BLaER1 treated with 17β-estradiol and CSF1 and Interleukin-3, amounts not matched to agents 10 nM and 100 nM (cell line): ENCODE data around the gene MYO1G.

Source experiments
- H3K27ac ChIP-seq, 11 experiments: shearing (Covaris generic); formaldehyde crosslinking; 2 replicates each; pipeline ENCODE4 v1.8.1; 2022
- H3K27me3 ChIP-seq, 11 experiments: shearing (Covaris generic); formaldehyde crosslinking; 2 replicates each; pipeline ENCODE4 v1.8.1; 2022
- H3K36me3 ChIP-seq, 11 experiments: shearing (Covaris generic); formaldehyde crosslinking; 2 replicates each; pipeline ENCODE4 v1.8.1; 2022
- H3K4me1 ChIP-seq, 10 experiments: shearing (Covaris generic); formaldehyde crosslinking; 2 replicates each; pipeline ENCODE4 v1.8.1; 2022
- H3K4me2 ChIP-seq, 11 experiments: shearing (Covaris generic); formaldehyde crosslinking; 2 replicates each; pipeline ENCODE4 v1.8.1; 2022
- H3K4me3 ChIP-seq, 10 experiments: shearing (Covaris generic); formaldehyde crosslinking; 2 replicates each; pipeline ENCODE4 v1.8.1; 2022
- H3K9ac ChIP-seq, 11 experiments: shearing (Covaris generic); formaldehyde crosslinking; 2 replicates each; pipeline ENCODE4 v1.8.1; 2022
- H3K9me3 ChIP-seq, 11 experiments: shearing (Covaris generic); formaldehyde crosslinking; replicated peaks in 1 of 11; 2 replicates each; pipeline ENCODE4 v1.8.1; 2022
- H4K20me1 ChIP-seq, 11 experiments: shearing (Covaris generic); formaldehyde crosslinking; 2 replicates each; pipeline ENCODE4 v1.8.1; 2022
- Cebpa-rat ChIP-seq, 11 experiments: shearing (Covaris generic); IDR thresholded peaks; 2 replicates each; pipeline ENCODE4 v1.8.1; 2022

Gene MYO1G

GRCh38 chr7:44969701-44970522 is 8.9 kb downstream of the MYO1G start:
- H3K4me3 ChIP-seq = no peak overlapping the region

DNA sequence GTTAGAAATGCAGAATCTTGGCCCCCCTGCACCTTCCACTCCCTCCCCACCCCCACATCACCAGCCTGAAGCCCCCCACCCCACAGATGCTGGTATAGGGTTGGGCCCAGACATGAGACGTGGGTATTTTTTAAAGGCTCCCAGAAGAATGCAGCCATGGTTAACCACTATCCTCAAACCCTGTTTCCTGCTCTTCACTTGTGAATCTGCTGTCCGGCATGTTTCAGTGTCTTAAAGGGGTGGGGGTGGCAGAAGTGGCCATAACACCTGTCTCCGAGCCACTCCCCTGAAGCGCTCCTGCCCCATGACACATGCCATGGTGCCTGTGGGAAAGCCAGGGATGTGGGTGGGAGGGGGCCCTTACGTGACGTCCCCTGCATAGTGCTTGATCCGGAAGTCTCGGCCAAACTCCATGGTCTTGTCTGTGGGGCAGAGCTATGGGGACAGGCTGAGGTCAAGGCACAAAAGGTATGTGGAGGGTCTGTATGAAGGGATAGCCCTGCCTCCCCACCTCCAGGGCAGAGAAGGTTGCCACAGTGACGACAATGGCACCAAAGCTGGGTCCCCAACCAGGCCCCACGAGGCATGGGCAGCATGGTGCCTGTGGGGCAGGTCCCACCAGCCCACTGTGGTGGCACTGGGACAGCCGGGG is 9.6 kb downstream of the MYO1G start:
- H3K4me1 ChIP-seq = peaks cover 5 to 47% (median 32%) of the 10 kb centered on the region in 10 experiments
- H4K20me1 ChIP-seq = peaks cover 0 to 93% (median 22%) of the 10 kb centered on the region in 11 experiments; a peak in 12 of 22 replicates
- TF ChIP-seq Cebpa-rat (IDR thresholded peaks at IDR 0.05) = no peak
- H3K36me3 ChIP-seq = peaks cover 5 to 98% (median 72%) of the 10 kb centered on the region in 11 experiments; a peak in 18 of 22 replicates
- no peak overlapping the region for H3K9ac ChIP-seq
- peak overlapping the region in 3 of 11 experiments; percentile 8 to 26 (median 9); a peak in 2 of 22 replicates for H3K4me2 ChIP-seq
- H3K27me3 ChIP-seq = no peaks in the 10 kb centered on the region
- no peak overlapping the region for H3K27ac ChIP-seq
- no peaks in the 10 kb centered on the region for H3K9me3 ChIP-seq
- H3K4me3 ChIP-seq = no peak overlapping the region

More at GRCh38 chr7:44969701-44970522, 8.9 kb downstream of the MYO1G start:
- no peaks in the 10 kb centered on the region for H3K27me3 ChIP-seq
- 0 out of 22 replicates have a peak overlapping the region, but pooled peaks of 1 of the 11 experiments have one; percentile 1 for H3K27ac ChIP-seq
- H3K36me3 ChIP-seq = peaks cover 5 to 98% (median 76%) of the 10 kb centered on the region in 11 experiments; a peak in 18 of 22 replicates
- peaks cover 13 to 54% (median 38%) of the 10 kb centered on the region in 10 experiments for H3K4me1 ChIP-seq
- no peak overlapping the region; a peak in 1 of 22 replicates for H3K9ac ChIP-seq
- H3K4me2 ChIP-seq = peak overlapping the region in 6 of 11 experiments; percentile 8 to 26 (median 18); a peak in 6 of 22 replicates
- H4K20me1 ChIP-seq = peaks cover 0 to 92% (median 15%) of the 10 kb centered on the region in 11 experiments; a peak in 12 of 22 replicates
- no peak for TF ChIP-seq Cebpa-rat (IDR thresholded peaks at IDR 0.05)
- H3K9me3 ChIP-seq = no peaks in the 10 kb centered on the region

DNA sequence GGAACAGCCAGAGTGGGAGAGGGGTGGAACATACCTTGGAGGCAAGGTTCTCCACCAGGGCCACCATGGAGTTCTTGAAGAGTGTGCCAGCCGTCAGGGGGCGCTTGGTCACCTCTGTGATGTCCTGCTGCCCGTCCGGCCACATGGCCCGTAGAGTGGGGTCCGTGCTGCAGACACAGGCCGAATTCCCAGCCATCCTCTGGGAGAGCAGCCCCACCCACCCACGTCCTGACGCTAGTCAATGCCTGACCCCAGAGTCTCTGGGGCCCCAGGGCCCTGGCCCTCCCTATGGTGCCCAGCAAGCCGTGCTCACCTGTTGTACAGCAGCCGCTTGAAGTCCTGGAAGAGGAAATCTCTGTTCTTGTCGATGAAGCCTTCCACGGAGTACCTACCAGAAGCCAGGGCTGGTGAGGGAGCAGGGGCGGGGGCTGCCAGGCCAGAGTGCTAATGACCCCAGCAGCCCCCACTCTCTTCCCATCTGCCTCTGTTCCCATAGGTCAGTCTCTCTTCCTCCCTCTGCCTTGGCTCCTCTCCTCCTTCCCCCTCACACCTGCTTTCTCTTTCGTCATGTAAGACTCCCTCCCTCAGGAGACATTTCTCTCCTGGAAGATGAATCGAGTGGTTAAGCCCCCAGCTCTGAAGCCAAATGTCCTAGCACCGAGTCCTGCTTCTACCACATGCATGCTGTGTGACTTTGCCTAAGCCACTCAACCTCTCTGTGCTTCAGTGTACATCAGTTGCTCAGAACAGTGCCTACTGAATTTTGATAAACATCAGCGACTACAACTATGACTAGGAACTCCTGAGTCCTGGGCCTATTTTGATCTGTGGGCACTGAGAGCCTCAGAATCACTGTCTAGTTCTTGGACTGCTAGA is 11.0 kb downstream of the MYO1G start:
- Histone ChIP-seq H3K4me1 (peaks cover 0 to 41% (median 25%) of the 10 kb centered on the region in 10 experiments; a peak in 16 of 20 replicates), H4K20me1 (peaks cover 0 to 93% (median 29%) of the 10 kb centered on the region in 11 experiments; a peak in 12 of 22 replicates), H3K36me3 (peaks cover 0 to 97% (median 60%) of the 10 kb centered on the region in 11 experiments; a peak in 17 of 22 replicates), H3K4me2 (no peak overlapping the region), H3K27ac (peak overlapping the region in 1 of 11 experiments; percentile 7; a peak in 1 of 22 replicates), H3K27me3 (no peaks in the 10 kb centered on the region), H3K4me3 (no peak overlapping the region), H3K9ac (peak overlapping the region in 2 of 11 experiments; percentile 17 to 28; a peak in 1 of 22 replicates), H3K9me3 (no peaks in the 10 kb centered on the region)
- no peak for TF ChIP-seq Cebpa-rat (IDR thresholded peaks at IDR 0.05)

DNA sequence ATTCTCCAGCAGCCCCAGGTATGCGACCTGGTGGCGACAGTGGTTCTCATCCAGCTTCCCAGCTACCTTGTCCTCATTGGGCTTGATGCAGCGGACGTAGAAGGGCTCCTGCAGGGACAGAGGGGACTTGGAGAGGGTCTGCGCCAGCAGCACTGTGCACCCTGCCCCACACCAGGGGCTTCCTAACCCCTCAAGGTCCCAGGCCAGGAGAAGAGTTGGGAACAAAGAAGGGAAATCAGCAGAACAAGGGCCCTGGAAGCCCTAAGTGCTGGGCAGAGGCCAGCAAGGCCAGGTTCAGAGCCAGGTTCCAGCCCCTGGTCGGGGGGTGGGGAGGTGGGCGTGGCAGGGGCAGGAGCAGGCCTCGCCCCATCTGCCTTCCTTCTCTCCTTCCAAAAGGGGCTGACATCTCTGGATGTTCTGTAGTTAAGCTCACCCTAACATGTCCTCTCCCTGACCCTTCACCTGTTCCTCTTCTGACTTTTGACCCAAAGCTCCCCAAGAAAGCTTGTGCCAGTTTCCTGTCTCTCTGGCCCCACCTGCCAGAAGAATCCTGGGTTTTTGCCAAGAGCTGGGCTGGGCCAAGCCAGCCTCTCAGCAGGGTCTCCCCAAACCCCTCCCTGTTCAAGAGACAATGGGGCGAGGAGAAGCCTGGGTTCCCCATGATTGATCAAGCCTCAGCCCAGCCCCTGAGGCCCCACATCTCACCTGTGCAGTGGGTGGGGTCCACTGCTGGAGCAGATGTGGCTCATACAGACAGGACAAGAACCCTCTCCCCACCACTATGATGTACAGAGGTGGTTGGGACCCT is 11.9 kb downstream of the MYO1G start:
- Histone ChIP-seq H3K9ac (peak overlapping the region in 2 of 11 experiments; percentile 17 to 28; a peak in 1 of 22 replicates), H3K4me3 (no peak overlapping the region), H3K27ac (peak overlapping the region in 1 of 11 experiments; percentile 7; a peak in 2 of 22 replicates), H3K4me1 (peaks cover 0 to 33% (median 21%) of the 10 kb centered on the region in 10 experiments; a peak in 15 of 20 replicates), H3K9me3 (no peaks in the 10 kb centered on the region), H3K36me3 (peaks cover 0 to 97% (median 60%) of the 10 kb centered on the region in 11 experiments; a peak in 15 of 22 replicates), H3K4me2 (no peak overlapping the region), H3K27me3 (no peaks in the 10 kb centered on the region), H4K20me1 (peaks cover 0 to 93% (median 29%) of the 10 kb centered on the region in 11 experiments; a peak in 12 of 22 replicates)
- no peak for TF ChIP-seq Cebpa-rat (IDR thresholded peaks at IDR 0.05)

DNA sequence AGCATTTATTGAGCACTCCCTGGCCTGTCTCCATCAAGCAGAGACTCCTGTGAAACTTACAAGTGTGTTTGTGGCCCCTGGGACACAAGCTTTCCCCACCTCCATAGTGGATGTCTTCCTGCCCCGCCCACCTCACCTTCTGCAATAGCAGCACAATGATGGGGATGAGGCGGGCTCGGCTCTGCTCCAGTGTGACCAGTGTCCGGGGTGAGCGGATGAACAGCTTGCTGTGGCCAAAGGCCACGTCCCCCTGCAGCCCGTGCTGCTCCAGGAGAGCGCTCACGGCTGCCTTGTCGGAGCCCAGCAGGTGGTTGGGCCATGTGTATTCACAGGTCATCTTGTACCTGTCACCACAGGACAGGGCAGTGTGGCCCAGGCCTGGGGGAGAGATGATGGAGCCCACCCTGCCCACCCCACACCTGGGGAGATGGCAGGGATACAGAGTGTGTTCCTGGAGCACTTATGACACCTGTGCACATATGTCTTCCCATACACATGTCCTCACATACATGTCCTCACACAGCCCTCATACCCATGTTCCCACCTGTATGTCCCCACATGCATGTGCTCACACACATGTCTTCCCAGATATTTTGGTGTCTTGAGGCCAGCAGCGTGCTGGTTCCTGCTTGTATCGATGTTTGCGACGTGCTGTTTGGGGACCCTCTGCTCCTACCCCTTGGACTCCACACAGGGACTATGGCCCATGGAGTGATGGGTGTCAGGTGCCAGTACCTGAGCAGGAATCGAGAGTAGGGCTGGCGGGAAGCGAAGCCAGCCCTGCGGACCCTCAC is 12.7 kb downstream of the MYO1G start:
- no peak overlapping the region for H3K27ac ChIP-seq
- no peak overlapping the region for H3K4me2 ChIP-seq
- TF ChIP-seq Cebpa-rat (IDR thresholded peaks at IDR 0.05) = no peak
- H3K27me3 ChIP-seq = no peaks in the 10 kb centered on the region
- H3K36me3 ChIP-seq = peaks cover 0 to 89% (median 55%) of the 10 kb centered on the region in 11 experiments; a peak in 15 of 22 replicates
- H3K9me3 ChIP-seq = no peaks in the 10 kb centered on the region
- H3K4me1 ChIP-seq = peaks cover 0 to 25% (median 19%) of the 10 kb centered on the region in 10 experiments; a peak in 14 of 20 replicates
- H3K4me3 ChIP-seq = no peak overlapping the region
- H4K20me1 ChIP-seq = peaks cover 0 to 87% (median 25%) of the 10 kb centered on the region in 11 experiments; a peak in 12 of 22 replicates
- no peak overlapping the region for H3K9ac ChIP-seq

DNA sequence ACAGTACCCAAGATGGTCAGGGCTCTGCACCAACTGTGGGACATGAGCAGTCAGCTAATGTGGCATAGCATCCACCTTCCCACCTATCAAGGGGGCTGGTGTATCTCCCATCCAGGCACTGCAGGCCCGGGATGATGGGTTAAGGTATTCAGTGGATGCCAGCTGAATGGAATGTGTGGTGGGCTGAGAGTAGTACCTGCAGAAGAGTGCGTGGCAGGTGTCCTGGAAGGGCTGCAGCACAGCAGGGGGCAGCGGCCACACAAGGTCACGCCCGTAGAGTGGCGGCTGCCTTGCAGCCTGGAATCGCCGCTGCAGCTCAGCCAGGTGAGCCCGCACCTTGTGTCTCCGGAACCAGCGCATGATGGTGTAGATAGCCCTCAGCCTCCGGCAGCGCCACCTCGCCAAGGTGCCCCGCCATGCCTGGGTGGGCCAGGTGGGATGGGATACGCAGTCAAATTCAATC is 13.3 kb downstream of the MYO1G start:
- H3K4me1 ChIP-seq = peaks cover under 1 to 19% (median 12%) of the 10 kb centered on the region in 10 experiments; a peak in 16 of 20 replicates
- H3K27ac ChIP-seq = no peak overlapping the region
- no peak overlapping the region for H3K4me3 ChIP-seq
- peaks cover 0 to 82% (median 26%) of the 10 kb centered on the region in 11 experiments; a peak in 12 of 22 replicates for H4K20me1 ChIP-seq
- peaks cover 0 to 82% (median 48%) of the 10 kb centered on the region in 11 experiments; a peak in 15 of 22 replicates for H3K36me3 ChIP-seq
- no peak for TF ChIP-seq Cebpa-rat (IDR thresholded peaks at IDR 0.05)
- no peak overlapping the region for H3K4me2 ChIP-seq
- H3K9ac ChIP-seq = no peak overlapping the region
- no peaks in the 10 kb centered on the region for H3K27me3 ChIP-seq
- H3K9me3 ChIP-seq = no peaks in the 10 kb centered on the region
